Mucosa of descending colon (tissue), 3 donors: ENCODE data around the gene TRIM62. TPM values are rescaled to one million over a fixed set of nuclear protein-coding genes. Genes with fewer than 3 reads are reported as not detected.

Source experiments
- ATAC-seq: fragments of 200-7000 bp; cut with Tn5 transposase; one replicate; pipeline ENCODE4 v1.9.1; 2020; ENCODE audit warnings: mild to moderate bottlenecking, moderate library complexity
- DNase-seq, 3 donors: peaks; one replicate each; pipeline ENCODE4 v3.0.0-alpha.2; 2020
- H3K36me3 ChIP-seq: fragments of 200-600 bp; one replicate; pipeline ENCODE4 v1.8.0; 2021; ENCODE audit warnings: low read depth, mild to moderate bottlenecking
- H3K4me1 ChIP-seq: fragments of 200-600 bp; one replicate; pipeline ENCODE4 v1.8.0; 2021; ENCODE audit warnings: low read depth, mild to moderate bottlenecking
- H3K4me3 ChIP-seq: fragments of 200-600 bp; one replicate; pipeline ENCODE4 v1.8.0; 2021; ENCODE audit warnings: mild to moderate bottlenecking
- H3K9me3 ChIP-seq: fragments of 200-600 bp; one replicate; pipeline ENCODE4 v1.8.0; 2021; ENCODE audit warnings: mild to moderate bottlenecking
- intact Hi-C, 2 donors: fragments of 100-400 bp; cut with DNase I in 1 of 2; cut with micrococcal nuclease in 1 of 2; formaldehyde crosslinking; loops; one replicate each; pipeline versions ENCODE4 v1.11.0 to v1.11.1; 2022; cut with DNase I, micrococcal nuclease
- total RNA-seq, 3 donors: library from RNA; stranded (reverse); fragmentation: NEBNext Ultra II Directional in 2 of 3; extraction: Animal tissue kit (Norgen Biotek cat#: 25700) in 2 of 3; gene quantifications; one replicate each; pipeline versions ENCODE4 v1.2.1 to v1.2.4, GENCODE V29; 2021 to 2023
- TF ChIP-seq, protein P1 (sequence below): fragments of 200-600 bp; IDR thresholded peaks from one replicate; pipeline ENCODE4 v1.8.0; 2022; ENCODE audit warnings: antibody characterized with exemption, mild to moderate bottlenecking
- donor health status: DM: no; HTN: no; CAD: no; lungs with moderate emphysema.
- donor health status: DM: no; HTN: no; CAD: no.
- donor health status: DM: no; HTN: yes; CAD: no.

The TRIM62 gene
- total RNA-seq, 3 donors from 2014 or later: 5.0 to 9.3 (median 5.2) TPM

DNA sequence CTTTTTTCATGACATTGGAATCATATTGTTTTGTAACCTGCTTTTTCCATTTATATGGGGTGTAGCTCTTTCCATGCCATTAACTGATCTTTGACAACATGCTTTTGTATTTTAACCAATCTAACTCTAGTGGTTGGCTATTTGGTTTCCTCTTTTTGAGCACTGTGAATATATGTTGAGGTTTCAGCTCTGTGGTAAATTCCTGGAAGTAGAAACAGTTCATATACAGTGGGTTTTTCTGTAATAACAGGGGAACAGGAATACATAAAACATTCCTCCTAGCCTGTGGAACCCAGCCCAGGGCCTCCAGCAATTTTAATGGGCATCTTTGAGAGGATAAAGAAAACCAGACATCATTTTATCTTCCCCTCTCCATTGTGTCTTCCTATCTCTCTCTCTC, 83.5 kb downstream of the TRIM62 start:
- intact Hi-C loops: no loop called here
- TF ChIP-seq, protein P1, sequence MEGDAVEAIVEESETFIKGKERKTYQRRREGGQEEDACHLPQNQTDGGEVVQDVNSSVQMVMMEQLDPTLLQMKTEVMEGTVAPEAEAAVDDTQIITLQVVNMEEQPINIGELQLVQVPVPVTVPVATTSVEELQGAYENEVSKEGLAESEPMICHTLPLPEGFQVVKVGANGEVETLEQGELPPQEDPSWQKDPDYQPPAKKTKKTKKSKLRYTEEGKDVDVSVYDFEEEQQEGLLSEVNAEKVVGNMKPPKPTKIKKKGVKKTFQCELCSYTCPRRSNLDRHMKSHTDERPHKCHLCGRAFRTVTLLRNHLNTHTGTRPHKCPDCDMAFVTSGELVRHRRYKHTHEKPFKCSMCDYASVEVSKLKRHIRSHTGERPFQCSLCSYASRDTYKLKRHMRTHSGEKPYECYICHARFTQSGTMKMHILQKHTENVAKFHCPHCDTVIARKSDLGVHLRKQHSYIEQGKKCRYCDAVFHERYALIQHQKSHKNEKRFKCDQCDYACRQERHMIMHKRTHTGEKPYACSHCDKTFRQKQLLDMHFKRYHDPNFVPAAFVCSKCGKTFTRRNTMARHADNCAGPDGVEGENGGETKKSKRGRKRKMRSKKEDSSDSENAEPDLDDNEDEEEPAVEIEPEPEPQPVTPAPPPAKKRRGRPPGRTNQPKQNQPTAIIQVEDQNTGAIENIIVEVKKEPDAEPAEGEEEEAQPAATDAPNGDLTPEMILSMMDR: no peak
- no peaks in the 10 kb centered on the region for H3K9me3 ChIP-seq
- no peaks in the 10 kb centered on the region for H3K36me3 ChIP-seq
- DNase-seq (no peak), ATAC-seq (no peak)
- no peak overlapping the region for H3K4me3 ChIP-seq
- no peaks in the 10 kb centered on the region for H3K4me1 ChIP-seq

DNA sequence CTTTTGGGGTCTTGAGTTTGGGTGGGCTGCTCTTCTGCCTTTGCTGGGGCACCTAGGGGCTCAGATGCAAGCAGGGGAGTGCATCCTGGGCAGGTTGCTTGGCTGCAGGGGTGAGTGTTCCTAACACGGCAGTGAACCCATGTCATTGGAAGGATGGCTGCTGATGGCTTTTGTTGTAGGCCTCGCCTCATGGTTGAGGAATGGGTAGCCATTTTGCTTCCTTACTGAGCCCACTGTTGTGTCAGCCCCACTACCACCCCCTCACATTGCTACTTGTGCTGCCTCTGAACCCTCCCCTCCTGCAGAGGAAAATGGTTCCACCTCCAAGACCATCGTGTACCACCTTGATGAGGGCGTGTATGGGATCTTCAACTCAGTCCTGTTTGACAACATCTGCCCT, 84.1 kb downstream of the TRIM62 start:
- H3K9me3 ChIP-seq: no peaks in the 10 kb centered on the region
- ATAC-seq (no peak), DNase-seq (no peak)
- no peak overlapping the region for H3K4me3 ChIP-seq
- no peaks in the 10 kb centered on the region for H3K36me3 ChIP-seq
- TF ChIP-seq, protein P1: no peak
- no peaks in the 10 kb centered on the region for H3K4me1 ChIP-seq
- intact Hi-C loops: no loop called here

DNA sequence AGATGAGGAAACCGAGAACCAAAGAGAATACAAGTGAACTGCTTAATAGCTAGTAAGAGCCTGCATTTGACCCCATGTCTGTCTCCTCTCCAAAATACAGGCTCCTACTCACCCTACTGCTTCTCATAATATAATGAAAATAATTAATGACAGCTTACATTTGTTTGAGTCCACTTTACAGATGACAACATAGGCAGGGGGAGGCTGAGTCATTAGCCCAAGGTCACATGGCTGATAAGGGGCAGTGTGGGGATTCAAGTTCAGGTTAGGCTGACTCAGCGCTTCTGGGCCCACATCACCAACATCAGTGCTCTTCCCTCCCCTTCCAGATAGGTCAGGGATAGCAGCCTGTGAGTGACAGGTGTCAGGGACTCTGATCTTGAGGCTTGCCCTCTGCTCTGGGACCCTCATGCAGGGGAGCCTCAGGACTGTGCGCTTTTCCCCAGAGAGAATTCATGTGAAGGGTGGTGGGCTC, 84.7 kb downstream of the TRIM62 start:
- no peaks in the 10 kb centered on the region for H3K36me3 ChIP-seq
- H3K4me3 ChIP-seq: no peak overlapping the region
- DNase-seq: no peak
- TF ChIP-seq, protein P1: no peak
- no peak for ATAC-seq
- no peaks in the 10 kb centered on the region for H3K9me3 ChIP-seq
- H3K4me1 ChIP-seq: no peaks in the 10 kb centered on the region
- intact Hi-C loops: no loop called here

DNA sequence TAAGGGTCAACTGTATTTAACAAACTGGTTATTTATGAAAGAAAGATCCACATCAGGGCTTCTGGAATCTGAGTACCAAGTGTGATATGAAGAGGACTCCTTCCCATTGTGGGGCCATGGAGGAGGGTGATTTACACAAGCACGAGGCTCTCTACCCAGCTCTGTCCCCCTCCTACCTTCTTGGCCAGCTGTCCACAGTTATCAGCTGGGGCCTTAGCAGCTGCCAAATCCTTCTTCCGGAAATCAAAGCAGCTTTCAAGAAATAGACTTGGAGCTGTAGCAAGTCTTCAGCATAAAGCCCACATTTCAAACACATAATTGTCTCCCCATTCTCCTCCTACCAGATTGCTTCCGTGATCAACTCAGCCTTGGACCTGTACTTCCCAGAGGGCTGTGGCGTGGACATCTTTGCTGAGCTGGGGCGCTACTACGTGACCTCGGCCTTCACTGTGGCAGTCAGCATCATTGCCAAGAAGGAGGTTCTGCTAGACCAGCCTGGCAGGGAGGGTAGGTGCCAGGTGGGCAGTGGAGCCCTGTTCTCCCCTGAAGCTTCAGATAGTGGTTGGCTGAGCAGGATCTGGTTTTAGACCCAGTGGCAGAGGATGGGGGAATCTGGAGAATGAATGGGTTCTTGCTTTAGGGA, 85.4 kb downstream of the TRIM62 start:
- Histone ChIP-seq H3K4me3 (no peak overlapping the region), H3K36me3 (no peaks in the 10 kb centered on the region), H3K4me1 (no peaks in the 10 kb centered on the region), H3K9me3 (no peaks in the 10 kb centered on the region)
- ATAC-seq: no peak
- no peak for DNase-seq
- TF ChIP-seq, protein P1: no peak
- intact Hi-C loops: no loop called here

Other genes with a start within 250 kb of the TRIM62 start
- 10 to 100 TPM; 51.5 to 74.9 (median 68.0) TPM for gene RNF19B, start 217.2 kb downstream of the TRIM62 start, total RNA-seq
- 100 to 1,000 TPM; 147 to 228 (median 186) TPM for gene AK2, start 145.2 kb downstream of the TRIM62 start, total RNA-seq
- 10 to 100 TPM; 13.8 to 36.5 (median 19.0) TPM for gene AZIN2, start 100.9 kb downstream of the TRIM62 start, total RNA-seq
- gene ZNF362, start 74.4 kb upstream of the TRIM62 start, total RNA-seq: 10 to 100 TPM; 12.1 to 33.3 (median 13.7) TPM
- not detected for gene A3GALT2, start 139.1 kb upstream of the TRIM62 start, total RNA-seq
- gene PHC2, start 249.1 kb upstream of the TRIM62 start, total RNA-seq: 10 to 100 TPM; 49.5 to 99.0 (median 60.5) TPM